ENCODE measurements around the gene C19orf85. TPM values are rescaled to one million over a fixed set of nuclear protein-coding genes. Genes with fewer than 3 reads are reported as not detected.
A peak's percentile ranks its signal among the peaks of the same experiment; 100 is the strongest.

C19orf85 gene
- total RNA-seq, 1 experiment from 2014 or later = not detected

- DNase-seq (ENCODE audit: low spot score) = no peak
These were observed 25.3 kb upstream of the C19orf85 start for GRCh38 chr19:55489711-55490477.

GRCh38 chr19:55488986-55489710 is 24.6 kb upstream of the C19orf85 start:
- DNase-seq (ENCODE audit: low spot score) = no peak

- peak; percentile 67 for DNase-seq (ENCODE audit: low spot score)
These were observed 23.6 kb upstream of the C19orf85 start, which contains the start of gene SSC5D for GRCh38 chr19:55487924-55488687. Gene SSC5D, plus strand, starts transcription at chr19:55488436. Its CDS starts 154 bp downstream, at chr19:55488590.

GRCh38 chr19:55486971-55487923 is 22.7 kb upstream of the C19orf85 start:
- peak; percentile 96 for DNase-seq (ENCODE audit: low spot score)

GRCh38 chr19:55486043-55486970 is 21.8 kb upstream of the C19orf85 start:
- no peak for DNase-seq (ENCODE audit: low spot score)

GRCh38 chr19:55485439-55486011 is 21.0 kb upstream of the C19orf85 start:
- DNase-seq (ENCODE audit: low spot score) = no peak

GRCh38 chr19:55484593-55485438 is 20.3 kb upstream of the C19orf85 start, which contains the start of gene NAT14:
Gene NAT14, plus strand, starts transcription at chr19:55485188. Its CDS starts 521 bp downstream, at chr19:55485709.
- DNase-seq (ENCODE audit: low spot score) = peak; percentile 74

- DNase-seq (ENCODE audit: low spot score) = no peak
These were observed 19.4 kb upstream of the C19orf85 start for GRCh38 chr19:55483706-55484592.

- no peak for DNase-seq (ENCODE audit: low spot score)
These were observed 18.6 kb upstream of the C19orf85 start for GRCh38 chr19:55482967-55483705.

- no peak for DNase-seq (ENCODE audit: low spot score)
These were observed 17.8 kb upstream of the C19orf85 start for GRCh38 chr19:55482156-55482961.

GRCh38 chr19:55481794-55482155 is 17.2 kb upstream of the C19orf85 start:
- DNase-seq (ENCODE audit: low spot score) = no peak

GRCh38 chr19:55481148-55481793 is 16.7 kb upstream of the C19orf85 start:
- DNase-seq (ENCODE audit: low spot score) = no peak

- DNase-seq (ENCODE audit: low spot score) = no peak
These were observed 15.1 kb upstream of the C19orf85 start for GRCh38 chr19:55479451-55480230.

GRCh38 chr19:55479045-55479444 is 14.5 kb upstream of the C19orf85 start:
- DNase-seq (ENCODE audit: low spot score) = no peak

- no peak for DNase-seq (ENCODE audit: low spot score)
These were observed 13.8 kb upstream of the C19orf85 start for GRCh38 chr19:55478364-55478763.
